ENCODE results near the gene TMEM212.

- no peak for TF ChIP-seq CTCF (IDR thresholded peaks at IDR 0.05)
- TF ChIP-seq EZH2phosphoT487 (IDR thresholded peaks at IDR 0.05), result no peak
- TF ChIP-seq EZH2 (IDR thresholded peaks at IDR 0.05), result no peak
Observed at GRCh38 chr3:171863920-171864319, 20.8 kb downstream of the TMEM212 start.

All from neural progenitor cell (in vitro differentiated cells).